Caco-2 (cell line): ENCODE results near the gene LRFN5. TPM values are rescaled to one million over a fixed set of nuclear protein-coding genes. Genes with fewer than 3 reads are reported as not detected.

ENCODE experiments used
- BruUV-seq: library from RNA; stranded (reverse); fragments of 400-500 nt; replicated peaks from 2 replicates; lab custom pipeline; 2021; lab: Mats Ljungman, UMichigan
- CTCF ChIA-PET: fragments of 300-600 bp; sonication (Branson Sonifier 250); formaldehyde crosslinking; loops from one replicate; lab custom pipeline; 2022; ENCODE audit warnings: antibody characterized with exemption; lab: Charles Lee
- POLR2A ChIA-PET: fragments of 300-600 bp; sonication (Branson Sonifier 250); formaldehyde crosslinking; loops from one replicate; lab custom pipeline; 2022; ENCODE audit warnings: antibody characterized with exemption; lab: Charles Lee
- DNase-seq, 2 experiments: peaks; one replicate each; pipeline versions ENCODE4 v3.0.0 to v3.0.0-alpha.2; 2020 to 2022
- H3K27me3 ChIP-seq: replicated peaks from 2 replicates; pipeline ENCODE4 v1.6.0; 2011; ENCODE audit warnings: low read length; ENCODE audit not compliant: control insufficient read depth, insufficient read depth
- H3K36me3 ChIP-seq: 2 replicates; pipeline ENCODE4 v1.5.1; 2011; ENCODE audit warnings: low read length; ENCODE audit not compliant: control insufficient read depth, insufficient read depth
- H3K4me1 ChIP-seq: fragments of 250-450 bp; sonication (Bioruptor Pico); 2 replicates; pipeline ENCODE4 v1.5.1; 2020; ENCODE audit warnings: mild to moderate bottlenecking
- H3K4me3 ChIP-seq: 2 replicates; pipeline ENCODE4 v1.5.1; 2011; ENCODE audit warnings: low read depth, mild to moderate bottlenecking, control low read depth, low read length
- H3K9me3 ChIP-seq: fragments of 250-450 bp; sonication (Bioruptor Pico); 2 replicates; pipeline ENCODE4 v1.5.1; 2020; ENCODE audit warnings: mild to moderate bottlenecking, moderate library complexity
- H3K27ac Mint-ChIP-seq: one replicate; pipeline ENCODE4 v1.8.0; 2022; ENCODE audit warnings: mixed read lengths; ENCODE audit not compliant: unreplicated experiment
- H3K27me3 Mint-ChIP-seq: one replicate; pipeline ENCODE4 v1.8.0; 2022; ENCODE audit warnings: mixed read lengths; ENCODE audit not compliant: insufficient read depth, unreplicated experiment
- H3K36me3 Mint-ChIP-seq: one replicate; pipeline ENCODE4 v1.8.0; 2022; ENCODE audit warnings: mild to moderate bottlenecking, mixed read lengths; ENCODE audit not compliant: insufficient read depth, unreplicated experiment
- H3K4me1 Mint-ChIP-seq: one replicate; pipeline ENCODE4 v1.8.0; 2022; ENCODE audit warnings: low read depth, mixed read lengths; ENCODE audit not compliant: unreplicated experiment
- H3K4me3 Mint-ChIP-seq: one replicate; pipeline ENCODE4 v1.8.0; 2022; ENCODE audit warnings: mild to moderate bottlenecking, moderate library complexity, mixed read lengths; ENCODE audit not compliant: unreplicated experiment
- H3K9me3 Mint-ChIP-seq: one replicate; pipeline ENCODE4 v1.8.0; 2022; ENCODE audit warnings: mixed read lengths; ENCODE audit not compliant: unreplicated experiment
- intact Hi-C: fragments of 100-400 bp; cut with micrococcal nuclease; formaldehyde crosslinking; loops from one replicate; pipeline ENCODE4 v1.10.0; 2022; ENCODE audit not compliant: unreplicated experiment
- total RNA-seq: library from RNA; stranded (reverse); gene quantifications from 2 replicates; pipeline ENCODE4 v1.2.3, GENCODE V29; 2022
- TF ChIP-seq, protein P1 (sequence below), 2 experiments: fragments of 200-600 bp in 1 of 2; IDR thresholded peaks; 1 replicate in 1 of 2; 2 replicates in 1 of 2; pipeline versions ENCODE4 v1.5.1 to v1.8.0; 2011 to 2022; ENCODE audit warnings: antibody characterized with exemption in 1 of 2, control low read depth in 1 of 2, inconsistent platforms in 1 of 2, low read depth in 1 of 2, low read length in 1 of 2, mild to moderate bottlenecking in 1 of 2, moderate library complexity in 1 of 2; ENCODE audit not compliant: insufficient read depth in 1 of 2, severe bottlenecking in 1 of 2, unreplicated experiment in 1 of 2

Gene LRFN5
- total RNA-seq, 1 experiment from 2014 or later: not detected

DNA sequence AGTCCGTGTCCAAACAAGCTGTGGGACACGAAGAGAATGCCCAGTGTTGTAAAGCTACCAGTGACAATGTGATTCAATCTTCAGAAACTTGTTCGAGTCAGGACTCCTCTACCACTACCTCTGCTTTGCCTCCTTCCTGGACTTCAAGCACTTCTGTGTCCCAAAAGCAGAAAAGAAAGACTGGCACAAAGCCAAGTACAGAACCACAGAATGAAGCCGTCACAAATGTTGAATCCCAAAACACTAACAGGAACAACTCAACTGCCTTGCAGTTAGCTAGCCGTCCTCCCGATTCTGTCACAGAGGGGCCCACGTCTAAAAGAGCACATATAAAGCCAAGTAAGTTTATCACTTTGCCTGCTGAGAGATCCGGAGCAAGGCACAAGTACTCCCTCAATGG, 284.9 kb downstream of the LRFN5 start:
- no peaks in the 10 kb centered on the region for H3K36me3 Mint-ChIP-seq
- H3K4me1 Mint-ChIP-seq: no peaks in the 10 kb centered on the region
- Histone ChIP-seq H3K4me1 (no peaks in the 10 kb centered on the region), H3K4me3 (no peak overlapping the region), H3K9me3 (no peaks in the 10 kb centered on the region), H3K27me3 (no peaks in the 10 kb centered on the region), H3K36me3 (no peaks in the 10 kb centered on the region)
- no peak overlapping the region for H3K4me3 Mint-ChIP-seq
- TF ChIP-seq, protein P1, sequence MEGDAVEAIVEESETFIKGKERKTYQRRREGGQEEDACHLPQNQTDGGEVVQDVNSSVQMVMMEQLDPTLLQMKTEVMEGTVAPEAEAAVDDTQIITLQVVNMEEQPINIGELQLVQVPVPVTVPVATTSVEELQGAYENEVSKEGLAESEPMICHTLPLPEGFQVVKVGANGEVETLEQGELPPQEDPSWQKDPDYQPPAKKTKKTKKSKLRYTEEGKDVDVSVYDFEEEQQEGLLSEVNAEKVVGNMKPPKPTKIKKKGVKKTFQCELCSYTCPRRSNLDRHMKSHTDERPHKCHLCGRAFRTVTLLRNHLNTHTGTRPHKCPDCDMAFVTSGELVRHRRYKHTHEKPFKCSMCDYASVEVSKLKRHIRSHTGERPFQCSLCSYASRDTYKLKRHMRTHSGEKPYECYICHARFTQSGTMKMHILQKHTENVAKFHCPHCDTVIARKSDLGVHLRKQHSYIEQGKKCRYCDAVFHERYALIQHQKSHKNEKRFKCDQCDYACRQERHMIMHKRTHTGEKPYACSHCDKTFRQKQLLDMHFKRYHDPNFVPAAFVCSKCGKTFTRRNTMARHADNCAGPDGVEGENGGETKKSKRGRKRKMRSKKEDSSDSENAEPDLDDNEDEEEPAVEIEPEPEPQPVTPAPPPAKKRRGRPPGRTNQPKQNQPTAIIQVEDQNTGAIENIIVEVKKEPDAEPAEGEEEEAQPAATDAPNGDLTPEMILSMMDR (IDR thresholded peaks at IDR 0.05; ENCODE audit: insufficient read depth in 1 of 2, low read depth in 1 of 2, low read length in 1 of 2, severe bottlenecking in 1 of 2, unreplicated experiment in 1 of 2): no peak
- ChIA-PET CTCF (no interaction called here), POLR2A (no interaction called here)
- no peaks in the 10 kb centered on the region for H3K27me3 Mint-ChIP-seq
- H3K9me3 Mint-ChIP-seq: no peaks in the 10 kb centered on the region
- BruUV-seq: no TSS peak
- DNase-seq: no peak
- intact Hi-C loops: no loop called here
- H3K27ac Mint-ChIP-seq: no peak overlapping the region

DNA sequence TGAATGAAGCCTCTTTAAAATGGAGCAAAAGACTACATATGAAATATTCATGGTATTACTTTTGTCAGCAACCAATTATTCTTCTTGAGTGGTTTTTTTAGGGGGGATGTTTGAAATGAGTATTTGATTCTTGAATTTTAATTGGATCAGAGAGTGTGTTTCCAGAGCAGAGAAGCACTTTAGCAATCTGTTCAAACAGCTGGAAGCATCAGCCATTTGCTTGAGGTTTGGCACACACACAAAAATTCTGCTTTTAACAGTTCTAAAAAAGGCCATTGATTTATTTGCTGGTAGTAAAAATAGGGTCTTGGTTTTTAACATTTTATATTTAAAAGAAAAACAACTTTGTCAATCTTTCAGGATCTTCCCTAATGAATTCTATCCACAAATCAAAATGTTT, 292.7 kb downstream of the LRFN5 start:
- POLR2A ChIA-PET: no interaction called here
- H3K4me3 Mint-ChIP-seq: no peak overlapping the region
- no peaks in the 10 kb centered on the region for H3K4me1 Mint-ChIP-seq

DNA sequence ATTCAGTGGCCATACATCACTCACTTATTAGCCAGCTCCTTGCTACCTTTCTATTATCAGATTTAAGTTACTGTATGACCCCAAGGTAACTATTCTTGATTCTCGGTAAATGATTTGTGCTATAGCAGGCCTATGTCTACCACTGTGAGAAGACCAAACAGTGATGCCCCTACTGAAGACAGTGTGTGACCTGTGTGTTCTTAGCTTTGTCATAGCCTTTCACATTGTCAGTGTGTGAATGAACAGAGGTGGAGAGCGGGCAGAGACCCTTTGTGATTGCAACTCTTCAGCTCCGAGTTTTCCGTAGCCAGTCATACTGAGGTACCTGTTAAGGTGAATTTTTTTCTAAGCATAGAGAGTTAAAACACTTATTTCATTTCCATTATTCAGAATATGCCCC, 294.0 kb downstream of the LRFN5 start:
- H3K9me3 Mint-ChIP-seq: no peaks in the 10 kb centered on the region
- Histone ChIP-seq H3K9me3 (no peaks in the 10 kb centered on the region), H3K4me3 (no peak overlapping the region), H3K4me1 (no peaks in the 10 kb centered on the region), H3K27me3 (no peaks in the 10 kb centered on the region), H3K36me3 (no peaks in the 10 kb centered on the region)
- ChIA-PET POLR2A (no interaction called here), CTCF (no interaction called here)
- no peaks in the 10 kb centered on the region for H3K4me1 Mint-ChIP-seq
- H3K4me3 Mint-ChIP-seq: no peak overlapping the region
- BruUV-seq: no TSS peak
- no peaks in the 10 kb centered on the region for H3K36me3 Mint-ChIP-seq
- H3K27me3 Mint-ChIP-seq: no peaks in the 10 kb centered on the region
- intact Hi-C loops: no loop called here
- DNase-seq: no peak
- TF ChIP-seq, protein P1 (IDR thresholded peaks at IDR 0.05; ENCODE audit: insufficient read depth in 1 of 2, low read depth in 1 of 2, low read length in 1 of 2, severe bottlenecking in 1 of 2, unreplicated experiment in 1 of 2): no peak
- no peak overlapping the region for H3K27ac Mint-ChIP-seq

More for the DNA sequence above, 292.7 kb downstream of the LRFN5 start:
- Histone ChIP-seq H3K4me3 (no peak overlapping the region), H3K36me3 (no peaks in the 10 kb centered on the region), H3K27me3 (no peaks in the 10 kb centered on the region), H3K4me1 (no peaks in the 10 kb centered on the region), H3K9me3 (no peaks in the 10 kb centered on the region)
- Mint-ChIP-seq H3K27me3 (no peaks in the 10 kb centered on the region), H3K9me3 (no peaks in the 10 kb centered on the region), H3K36me3 (no peaks in the 10 kb centered on the region), H3K27ac (no peak overlapping the region)
- intact Hi-C loops: no loop called here
- CTCF ChIA-PET: no interaction called here
- DNase-seq: no peak
- TF ChIP-seq, protein P1 (IDR thresholded peaks at IDR 0.05; ENCODE audit: insufficient read depth in 1 of 2, low read depth in 1 of 2, low read length in 1 of 2, severe bottlenecking in 1 of 2, unreplicated experiment in 1 of 2): no peak
- no TSS peak for BruUV-seq
